IMR-90 (cell line): ENCODE measurements around the gene EIF3K.

Experiments used
- CTCF ChIP-seq: conservative IDR thresholded peaks from 2 replicates; pipeline ENCODE4 v1.5.1; 2012; ENCODE audit warnings: mild to moderate bottlenecking, low read depth, low read length, improper control_type of control experiment
- POLR2A ChIP-seq: IDR thresholded peaks from 2 replicates; pipeline ENCODE4 v1.6.1; 2012; ENCODE audit warnings: mild to moderate bottlenecking, low read depth, low read length
- RAD21 ChIP-seq: IDR thresholded peaks from 2 replicates; pipeline ENCODE4 v1.6.1; 2012; ENCODE audit warnings: low read length, improper control_type of control experiment
- SMC3 ChIP-seq: fragments of 150-350 bp; IDR thresholded peaks from 2 replicates; pipeline ENCODE4 v1.6.1; 2016; ENCODE audit warnings: low read depth, mild to moderate bottlenecking, antibody characterized with exemption, low read length, moderate library complexity
- USF2 ChIP-seq: fragments of 150-350 bp; IDR thresholded peaks from 2 replicates; pipeline ENCODE4 v1.6.1; 2017; ENCODE audit warnings: mild to moderate bottlenecking, antibody characterized with exemption, low read length, low read depth

GRCh38 chr19:38577826-38578225 is 41.2 kb upstream of the EIF3K start:
- TF ChIP-seq CTCF, result no peak
- TF ChIP-seq USF2, result no peak
- no peak for TF ChIP-seq SMC3
- no peak for TF ChIP-seq RAD21
- TF ChIP-seq POLR2A, result no peak
